Measurements from ENCODE around the gene TEX36. TPM values are rescaled to one million over a fixed set of nuclear protein-coding genes. Genes with fewer than 3 reads are reported as not detected.

Gene TEX36
- polyA plus RNA-seq, 1 donor from 2014 or later: not detected

DNA sequence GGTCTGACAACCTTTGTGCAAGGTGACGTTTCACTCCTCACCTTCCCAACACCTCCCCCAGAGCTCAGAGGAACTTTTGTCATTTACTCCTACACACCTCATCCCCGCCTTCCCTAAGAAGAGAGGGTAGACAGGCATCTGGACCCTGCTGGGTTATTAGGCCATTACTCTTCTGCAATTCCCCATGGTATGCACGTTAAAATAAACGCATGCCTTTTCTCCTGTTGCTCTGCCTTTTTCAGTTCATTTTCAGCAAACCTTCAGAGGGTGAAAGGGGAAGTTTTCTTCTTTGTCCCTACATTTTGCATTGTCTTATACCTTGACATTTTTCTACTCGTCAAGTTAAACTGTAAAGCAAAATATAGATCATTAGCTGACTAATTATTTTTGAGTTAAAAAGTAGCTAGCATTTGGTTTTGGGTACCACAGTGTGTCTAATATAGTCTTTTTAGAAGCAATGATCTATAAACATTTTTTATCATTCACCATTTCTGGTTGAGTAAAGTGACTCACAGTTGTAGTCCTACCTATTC lies 26.1 kb upstream of the TEX36 start:
- Histone ChIP-seq H3K4me3 (ENCODE audit: low read length) (no peak overlapping the region), H2AFZ (ENCODE audit: low read depth, low read length) (no peak overlapping the region), H3K9me3 (ENCODE audit: low read length) (no peaks in the 10 kb centered on the region), H3K9ac (ENCODE audit: low read length) (no peak overlapping the region), H3K27ac (ENCODE audit: low read length) (no peak overlapping the region), H3K36me3 (ENCODE audit: insufficient read depth, low read length) (no peaks in the 10 kb centered on the region), H3K79me2 (replicated peaks; ENCODE audit: insufficient read depth, low read length) (no peaks in the 10 kb centered on the region), H3K27me3 (ENCODE audit: insufficient read depth, low read depth, low read length) (no peaks in the 10 kb centered on the region), H3K9me2 (ENCODE audit: insufficient read depth, low read length) (no peaks in the 10 kb centered on the region), H3K4me2 (ENCODE audit: low read length) (no peak overlapping the region), H3F3A (ENCODE audit: insufficient read depth, low read length, poor library complexity, severe bottlenecking) (no peaks in the 10 kb centered on the region), H4K20me1 (ENCODE audit: insufficient read depth) (no peaks in the 10 kb centered on the region)
- TF ChIP-seq EZH2 (IDR thresholded peaks at IDR 0.05; ENCODE audit: borderline replicate concordance, insufficient read depth, low read length, poor library complexity, severe bottlenecking) (no peak), RAD21 (conservative IDR thresholded peaks at IDR 0.05) (no peak), TAF1 (IDR thresholded peaks at IDR 0.05; ENCODE audit: low read depth) (no peak), EP300 (conservative IDR thresholded peaks at IDR 0.05; ENCODE audit: poor library complexity, severe bottlenecking) (no peak), MXI1 (conservative IDR thresholded peaks at IDR 0.05; ENCODE audit: poor library complexity, severe bottlenecking) (no peak), SMC3 (conservative IDR thresholded peaks at IDR 0.05; ENCODE audit: poor library complexity) (no peak), POLR2AphosphoS5 (IDR thresholded peaks at IDR 0.05) (no peak)
- TF ChIP-seq, protein P1, sequence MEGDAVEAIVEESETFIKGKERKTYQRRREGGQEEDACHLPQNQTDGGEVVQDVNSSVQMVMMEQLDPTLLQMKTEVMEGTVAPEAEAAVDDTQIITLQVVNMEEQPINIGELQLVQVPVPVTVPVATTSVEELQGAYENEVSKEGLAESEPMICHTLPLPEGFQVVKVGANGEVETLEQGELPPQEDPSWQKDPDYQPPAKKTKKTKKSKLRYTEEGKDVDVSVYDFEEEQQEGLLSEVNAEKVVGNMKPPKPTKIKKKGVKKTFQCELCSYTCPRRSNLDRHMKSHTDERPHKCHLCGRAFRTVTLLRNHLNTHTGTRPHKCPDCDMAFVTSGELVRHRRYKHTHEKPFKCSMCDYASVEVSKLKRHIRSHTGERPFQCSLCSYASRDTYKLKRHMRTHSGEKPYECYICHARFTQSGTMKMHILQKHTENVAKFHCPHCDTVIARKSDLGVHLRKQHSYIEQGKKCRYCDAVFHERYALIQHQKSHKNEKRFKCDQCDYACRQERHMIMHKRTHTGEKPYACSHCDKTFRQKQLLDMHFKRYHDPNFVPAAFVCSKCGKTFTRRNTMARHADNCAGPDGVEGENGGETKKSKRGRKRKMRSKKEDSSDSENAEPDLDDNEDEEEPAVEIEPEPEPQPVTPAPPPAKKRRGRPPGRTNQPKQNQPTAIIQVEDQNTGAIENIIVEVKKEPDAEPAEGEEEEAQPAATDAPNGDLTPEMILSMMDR (IDR thresholded peaks at IDR 0.05; ENCODE audit: poor library complexity, severe bottlenecking): no peak
- TF ChIP-seq, protein P2, sequence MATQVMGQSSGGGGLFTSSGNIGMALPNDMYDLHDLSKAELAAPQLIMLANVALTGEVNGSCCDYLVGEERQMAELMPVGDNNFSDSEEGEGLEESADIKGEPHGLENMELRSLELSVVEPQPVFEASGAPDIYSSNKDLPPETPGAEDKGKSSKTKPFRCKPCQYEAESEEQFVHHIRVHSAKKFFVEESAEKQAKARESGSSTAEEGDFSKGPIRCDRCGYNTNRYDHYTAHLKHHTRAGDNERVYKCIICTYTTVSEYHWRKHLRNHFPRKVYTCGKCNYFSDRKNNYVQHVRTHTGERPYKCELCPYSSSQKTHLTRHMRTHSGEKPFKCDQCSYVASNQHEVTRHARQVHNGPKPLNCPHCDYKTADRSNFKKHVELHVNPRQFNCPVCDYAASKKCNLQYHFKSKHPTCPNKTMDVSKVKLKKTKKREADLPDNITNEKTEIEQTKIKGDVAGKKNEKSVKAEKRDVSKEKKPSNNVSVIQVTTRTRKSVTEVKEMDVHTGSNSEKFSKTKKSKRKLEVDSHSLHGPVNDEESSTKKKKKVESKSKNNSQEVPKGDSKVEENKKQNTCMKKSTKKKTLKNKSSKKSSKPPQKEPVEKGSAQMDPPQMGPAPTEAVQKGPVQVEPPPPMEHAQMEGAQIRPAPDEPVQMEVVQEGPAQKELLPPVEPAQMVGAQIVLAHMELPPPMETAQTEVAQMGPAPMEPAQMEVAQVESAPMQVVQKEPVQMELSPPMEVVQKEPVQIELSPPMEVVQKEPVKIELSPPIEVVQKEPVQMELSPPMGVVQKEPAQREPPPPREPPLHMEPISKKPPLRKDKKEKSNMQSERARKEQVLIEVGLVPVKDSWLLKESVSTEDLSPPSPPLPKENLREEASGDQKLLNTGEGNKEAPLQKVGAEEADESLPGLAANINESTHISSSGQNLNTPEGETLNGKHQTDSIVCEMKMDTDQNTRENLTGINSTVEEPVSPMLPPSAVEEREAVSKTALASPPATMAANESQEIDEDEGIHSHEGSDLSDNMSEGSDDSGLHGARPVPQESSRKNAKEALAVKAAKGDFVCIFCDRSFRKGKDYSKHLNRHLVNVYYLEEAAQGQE (IDR thresholded peaks at IDR 0.05; ENCODE audit: borderline replicate concordance): no peak

DNA sequence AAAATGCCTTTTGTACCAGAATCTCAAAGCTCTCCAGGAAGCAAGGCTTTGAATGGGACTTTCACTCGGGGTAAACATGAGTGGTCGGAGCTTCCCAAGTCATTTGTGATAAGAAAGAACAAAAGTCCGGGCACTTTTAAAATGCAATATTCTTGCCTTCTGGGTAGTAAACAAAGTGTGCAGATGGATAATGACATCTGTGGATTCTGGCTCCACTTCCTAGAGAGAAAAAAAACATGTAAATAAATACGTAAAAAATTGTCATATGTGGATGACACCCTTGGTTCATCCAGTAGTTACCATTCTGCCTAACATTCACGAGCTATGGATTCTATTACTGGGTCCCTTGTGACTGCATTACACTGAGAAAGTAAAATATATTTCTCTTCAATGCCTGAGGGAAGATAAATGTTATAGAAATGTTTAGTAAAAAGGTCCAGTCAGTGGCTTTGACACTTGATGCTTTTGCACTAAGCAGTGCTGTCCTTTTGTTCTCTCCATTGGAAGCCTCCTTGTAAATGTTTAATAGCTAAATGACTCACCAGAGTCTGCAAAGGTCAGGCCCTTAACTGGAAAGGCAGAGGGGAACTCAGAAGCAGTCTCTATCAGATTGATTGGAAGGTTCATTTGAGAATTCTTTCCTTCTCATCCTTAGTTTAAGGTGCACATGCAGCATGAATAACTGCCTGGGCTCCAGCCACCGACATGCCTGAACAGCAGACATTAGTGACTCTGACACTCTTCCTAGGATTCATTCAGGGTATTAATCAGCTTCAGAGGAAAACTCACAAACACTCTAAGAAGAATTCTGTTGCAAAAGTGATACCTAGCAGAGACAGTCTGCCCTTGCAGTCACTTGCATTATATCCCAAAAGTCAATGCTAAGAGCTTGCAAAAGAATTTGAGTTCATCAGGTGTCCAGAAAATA lies 24.8 kb upstream of the TEX36 start:
- Histone ChIP-seq H3K9ac (ENCODE audit: low read length) (no peak overlapping the region), H2AFZ (ENCODE audit: low read depth, low read length) (no peak overlapping the region), H4K20me1 (ENCODE audit: insufficient read depth) (no peaks in the 10 kb centered on the region), H3K27ac (ENCODE audit: low read length) (no peak overlapping the region), H3K79me2 (replicated peaks; ENCODE audit: insufficient read depth, low read length) (no peaks in the 10 kb centered on the region), H3K9me2 (ENCODE audit: insufficient read depth, low read length) (no peaks in the 10 kb centered on the region), H3F3A (ENCODE audit: insufficient read depth, low read length, poor library complexity, severe bottlenecking) (no peaks in the 10 kb centered on the region), H3K9me3 (ENCODE audit: low read length) (no peaks in the 10 kb centered on the region), H3K4me2 (ENCODE audit: low read length) (no peak overlapping the region), H3K4me3 (ENCODE audit: low read length) (no peak overlapping the region), H3K27me3 (ENCODE audit: insufficient read depth, low read depth, low read length) (no peaks in the 10 kb centered on the region), H3K36me3 (ENCODE audit: insufficient read depth, low read length) (no peaks in the 10 kb centered on the region)
- TF ChIP-seq EZH2 (IDR thresholded peaks at IDR 0.05; ENCODE audit: borderline replicate concordance, insufficient read depth, low read length, poor library complexity, severe bottlenecking) (no peak), RAD21 (conservative IDR thresholded peaks at IDR 0.05) (no peak), MXI1 (conservative IDR thresholded peaks at IDR 0.05; ENCODE audit: poor library complexity, severe bottlenecking) (no peak), SMC3 (conservative IDR thresholded peaks at IDR 0.05; ENCODE audit: poor library complexity) (no peak), POLR2AphosphoS5 (IDR thresholded peaks at IDR 0.05) (no peak)
- TF ChIP-seq, protein P1 (IDR thresholded peaks at IDR 0.05; ENCODE audit: poor library complexity, severe bottlenecking): no peak
- TF ChIP-seq, protein P2 (IDR thresholded peaks at IDR 0.05; ENCODE audit: borderline replicate concordance): no peak
